ENCODE measurements around the gene GPX5.
"Not testable (repeated sequence)": the region's sequence is repeated elsewhere in the genome, so short reads cannot be mapped to it uniquely, and the experiment has no call there.

Gene GPX5

GRCh38 chr6:28515676-28516075, 10.0 kb upstream of the GPX5 start, which contains the start of gene GPX6:
TSS of gene GPX6 (minus strand) at chr6:28515793. CDS start at chr6:28515743, 50 bp downstream.
- DNase-seq (ENCODE audit: low read depth): no peak

DNA sequence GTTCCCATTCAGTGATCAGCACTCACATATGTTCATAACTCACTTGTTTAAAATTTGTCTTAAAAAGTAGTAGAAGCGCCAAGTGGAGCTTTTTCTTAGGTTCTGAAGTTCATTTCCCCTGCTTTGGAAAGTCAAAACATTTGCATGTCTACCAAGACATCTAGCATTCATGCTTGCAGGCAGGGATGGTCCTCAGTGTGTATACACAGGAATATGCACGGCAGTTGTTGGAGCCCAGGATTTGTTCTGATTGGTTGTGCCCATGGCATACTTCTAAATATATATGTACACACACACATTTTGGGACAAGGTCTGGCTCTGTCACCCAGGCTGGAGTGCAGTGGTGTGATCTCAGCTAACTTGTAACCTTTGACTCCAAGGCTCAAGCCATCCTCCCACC, 7.7 kb upstream of the GPX5 start:
- DNase-seq (ENCODE audit: low read depth): no peak

- DNase-seq (ENCODE audit: low read depth): no peak
Observed at GRCh38 chr6:28522594-28523240, 3.0 kb upstream of the GPX5 start.

DNA sequence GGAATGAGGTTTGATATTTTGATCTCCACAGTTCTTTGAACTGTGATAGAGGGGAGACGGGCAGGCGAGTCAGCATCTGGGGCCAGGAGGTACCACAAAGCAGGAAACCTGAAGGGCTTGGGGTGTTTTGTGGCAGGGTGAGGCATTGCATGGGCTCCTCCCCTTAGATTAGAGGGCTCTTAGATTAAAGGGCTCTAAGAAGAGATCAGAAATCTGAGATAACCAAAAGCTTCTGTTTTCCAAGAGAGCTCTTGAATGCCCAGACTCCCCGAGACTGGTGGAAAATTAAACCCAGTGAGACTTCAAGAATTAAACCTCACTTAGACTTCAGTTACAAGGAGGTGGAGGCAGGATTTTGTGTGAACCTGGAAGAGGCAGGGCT, 2.4 kb upstream of the GPX5 start:
- DNase-seq (ENCODE audit: low read depth): no peak

DNA sequence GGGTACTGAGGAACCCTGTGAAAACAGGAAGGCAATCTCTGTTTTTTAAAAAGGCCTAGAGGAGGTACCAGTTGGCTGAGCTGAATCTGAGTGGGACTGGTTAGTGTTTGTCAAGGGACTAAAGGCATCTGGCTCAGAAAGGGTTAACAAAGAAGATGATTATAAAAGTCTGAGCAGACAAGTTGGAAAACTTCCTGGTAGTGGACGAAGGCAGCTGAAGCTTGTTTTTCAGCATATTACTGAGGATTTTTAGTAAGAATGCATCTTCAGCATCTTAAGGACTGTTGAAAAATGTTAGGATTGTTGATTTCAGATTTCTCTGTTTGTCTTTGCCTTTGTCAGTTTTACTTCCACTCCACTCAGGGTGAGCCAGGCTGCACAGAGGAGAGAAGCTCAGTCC, 5.1 kb downstream of the GPX5 start:
- no peak for DNase-seq (ENCODE audit: low read depth)

DNA sequence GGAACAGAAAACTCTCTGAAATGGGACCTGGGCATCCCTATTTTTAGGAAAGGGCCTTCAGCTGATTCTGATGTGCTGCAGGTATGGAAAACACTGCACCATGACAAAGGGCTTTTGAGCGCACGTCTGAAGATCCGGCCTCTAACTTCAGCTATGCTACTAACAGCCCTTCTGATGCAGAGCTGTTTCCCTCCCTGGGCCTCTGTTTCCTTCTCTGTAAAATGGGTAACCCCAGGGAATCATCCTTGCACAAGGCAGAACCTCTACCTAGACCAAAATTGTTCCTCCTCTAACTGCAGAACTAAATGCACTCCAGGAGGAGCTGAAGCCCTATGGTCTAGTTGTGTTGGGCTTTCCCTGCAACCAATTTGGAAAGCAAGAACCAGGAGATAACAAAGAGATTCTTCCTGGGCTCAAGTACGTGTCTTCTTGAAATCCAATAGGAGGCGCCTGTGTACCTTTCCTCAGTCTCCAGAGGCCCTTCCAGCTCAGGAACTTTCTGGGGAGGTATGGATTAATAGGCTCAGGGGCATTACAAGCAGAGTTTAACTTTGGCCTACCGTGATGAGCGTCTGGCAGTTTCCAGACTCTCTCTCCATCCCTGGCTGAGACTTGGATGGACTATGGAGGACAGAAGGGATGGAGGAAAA, 5.9 kb downstream of the GPX5 start:
- DNase-seq (ENCODE audit: low read depth): no peak

GRCh38 chr6:28534306-28534705, 8.6 kb downstream of the GPX5 start:
- no peak for DNase-seq (ENCODE audit: low read depth)

DNA sequence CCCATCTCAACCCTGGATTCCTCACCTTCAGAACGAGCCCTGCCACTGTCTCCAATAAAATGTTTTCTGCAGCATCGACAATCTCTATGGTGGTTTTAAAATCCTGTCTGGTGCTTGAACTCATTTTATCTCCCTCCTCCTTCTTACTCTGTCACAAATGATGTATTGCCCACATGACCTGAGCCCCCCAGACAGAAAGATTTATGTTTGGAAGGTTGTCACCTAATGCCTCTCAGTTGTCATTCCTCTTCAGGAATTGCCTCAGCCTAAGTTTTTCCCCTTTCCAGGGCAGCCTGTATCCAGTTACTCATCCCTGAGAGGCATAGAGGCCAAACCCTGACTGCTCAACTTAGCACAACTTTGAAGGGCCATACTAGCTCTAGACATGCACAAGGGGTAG, 9.2 kb downstream of the GPX5 start:
- DNase-seq (ENCODE audit: low read depth): no peak

DNA sequence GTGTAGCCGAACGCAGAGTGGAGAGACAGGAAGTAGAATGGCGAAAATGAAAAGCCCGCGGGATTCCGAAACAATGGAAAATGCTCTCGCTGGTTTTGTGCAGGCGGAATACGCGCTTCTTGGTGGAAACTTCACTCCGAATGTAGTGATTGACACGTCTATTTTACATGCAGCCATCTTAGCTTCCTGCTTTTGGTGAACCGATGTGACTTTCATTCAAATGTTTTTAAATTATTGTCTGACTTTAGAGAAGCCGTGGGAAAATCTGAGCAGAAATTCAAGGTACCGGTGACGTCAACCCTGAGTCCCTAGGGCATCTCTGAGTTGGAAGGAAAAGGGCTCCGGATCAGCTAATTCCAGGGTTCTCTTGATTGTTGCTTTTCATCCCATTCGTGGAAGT, 11.4 kb downstream of the GPX5 start:
- DNase-seq (ENCODE audit: low read depth): no peak

GRCh38 chr6:28537509-28538140, 11.9 kb downstream of the GPX5 start:
- no peak for DNase-seq (ENCODE audit: low read depth)

DNA sequence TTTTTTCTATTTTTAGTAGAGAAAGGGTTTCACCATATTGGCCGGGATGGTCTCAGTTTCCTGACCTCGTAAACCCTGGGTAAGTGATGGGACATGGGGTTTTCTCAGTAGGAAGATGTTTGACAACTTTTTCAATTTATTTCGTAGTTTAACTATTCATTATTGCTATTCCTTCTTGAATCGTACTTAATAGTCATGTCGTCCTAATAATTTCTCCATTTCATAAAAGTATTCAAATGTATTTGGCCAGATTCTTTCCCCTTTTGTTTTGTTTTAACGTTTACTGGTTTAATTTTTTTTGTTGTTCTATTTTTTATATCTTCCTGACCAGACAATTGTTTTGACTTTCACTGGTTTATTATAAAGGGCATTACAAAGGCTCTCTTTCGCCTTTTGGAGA, 16.3 kb downstream of the GPX5 start:
- DNase-seq (ENCODE audit: low read depth): no peak

DNA sequence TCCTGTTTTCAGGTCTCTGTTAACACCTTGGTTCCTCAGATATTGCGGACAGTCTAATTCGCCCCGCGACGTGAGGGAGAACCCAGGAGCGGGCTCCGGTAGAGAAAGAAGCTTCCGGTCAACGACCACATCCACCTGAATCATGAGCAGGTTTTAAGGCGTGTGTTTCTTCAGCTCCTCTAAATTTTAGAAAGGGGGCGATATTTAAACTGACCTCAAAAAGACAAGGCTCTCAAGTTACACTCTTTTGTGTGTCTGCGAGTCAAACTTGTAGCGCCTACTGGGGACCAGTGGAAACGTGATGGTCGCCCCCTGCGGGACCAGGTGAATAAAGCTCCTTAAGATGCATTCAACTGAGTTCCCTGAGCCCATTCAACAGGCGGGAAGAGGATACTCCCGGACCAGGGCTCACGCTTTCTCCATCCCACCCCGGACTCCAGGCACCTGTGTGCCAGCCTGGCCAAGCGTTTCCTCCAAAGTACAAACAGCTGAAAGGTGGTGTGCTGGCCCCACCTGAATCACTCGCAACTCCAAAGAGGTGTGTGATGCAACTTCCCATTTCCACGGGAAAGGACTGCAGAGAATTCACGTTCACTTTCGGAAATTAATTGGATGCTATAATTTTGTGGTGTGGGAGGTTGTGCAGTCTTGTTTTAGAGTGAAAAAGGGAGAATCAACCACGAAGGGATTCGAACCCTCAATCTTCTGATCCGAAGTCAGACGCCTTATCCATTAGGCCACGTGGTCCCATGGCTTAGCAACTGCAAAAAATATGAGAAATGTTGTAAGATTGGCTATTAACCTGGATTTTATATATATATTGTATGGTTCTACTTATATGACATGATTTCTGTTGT, 17.0 kb downstream of the GPX5 start:
- DNase-seq (ENCODE audit: low read depth): peak; percentile 79

DNA sequence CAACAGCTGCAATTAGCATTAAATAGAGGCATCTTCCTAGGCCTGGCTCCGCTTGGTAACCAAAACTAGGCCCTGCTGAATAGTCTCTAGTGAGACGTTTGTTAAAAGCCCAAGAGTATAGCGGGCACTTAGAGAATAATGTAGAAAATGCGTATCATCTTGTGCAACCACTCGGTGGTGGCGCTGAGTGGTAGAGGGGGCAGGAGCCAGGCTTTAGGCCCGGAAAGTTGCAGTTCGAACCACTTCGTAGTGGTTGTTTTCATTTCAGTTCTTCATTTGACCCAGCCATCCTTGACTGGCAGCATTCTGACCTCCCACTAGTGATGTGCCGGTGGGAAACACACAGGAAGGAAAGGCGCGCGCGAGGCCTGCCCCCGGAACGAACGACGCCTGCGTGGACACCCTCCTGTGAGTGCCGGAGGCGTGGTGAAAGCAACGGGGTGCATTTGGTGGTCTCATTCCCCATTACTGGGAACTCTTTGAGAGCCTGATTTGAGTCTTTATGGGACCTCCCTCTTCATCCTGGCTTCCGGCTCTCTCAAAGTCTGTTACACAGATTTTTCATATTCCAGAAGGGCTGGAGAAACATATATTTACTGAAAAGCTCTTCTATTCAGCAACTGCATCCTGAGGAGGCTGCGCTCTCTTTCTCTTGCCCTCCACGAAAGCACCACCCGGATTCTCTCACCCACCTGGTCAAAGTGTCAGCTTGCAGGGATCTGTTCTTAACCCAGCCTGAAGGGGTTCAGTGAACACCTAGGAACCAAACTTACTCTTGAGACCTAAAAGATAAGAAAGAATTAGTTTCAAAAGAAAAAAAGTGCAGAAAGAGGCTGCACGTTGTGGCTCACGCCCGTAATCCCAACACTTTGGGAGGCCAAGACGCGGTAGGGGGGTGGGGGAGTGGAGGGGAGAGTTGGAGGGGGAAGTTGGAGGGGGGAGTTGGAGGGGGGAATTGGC, 18.2 kb downstream of the GPX5 start:
- DNase-seq (ENCODE audit: low read depth): no peak

DNA sequence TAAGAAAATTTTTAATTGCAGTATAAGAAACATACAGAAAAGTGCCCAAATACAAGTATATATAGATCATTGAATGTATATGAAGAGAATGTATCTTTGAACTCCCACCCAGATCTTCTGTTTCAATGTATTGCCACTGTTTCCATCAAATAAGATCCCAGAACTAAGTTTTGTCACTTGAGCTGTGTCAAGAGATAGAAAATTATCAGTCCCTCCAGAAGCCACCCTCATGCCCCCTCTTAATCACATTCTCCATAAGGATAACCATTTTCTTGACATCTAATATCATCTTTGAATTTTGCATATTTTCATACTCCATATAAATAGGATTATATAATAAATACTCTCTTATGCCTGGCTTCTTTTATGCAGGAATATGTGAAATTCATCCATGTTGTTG, 20.3 kb downstream of the GPX5 start:
- no peak for DNase-seq (ENCODE audit: low read depth)

DNA sequence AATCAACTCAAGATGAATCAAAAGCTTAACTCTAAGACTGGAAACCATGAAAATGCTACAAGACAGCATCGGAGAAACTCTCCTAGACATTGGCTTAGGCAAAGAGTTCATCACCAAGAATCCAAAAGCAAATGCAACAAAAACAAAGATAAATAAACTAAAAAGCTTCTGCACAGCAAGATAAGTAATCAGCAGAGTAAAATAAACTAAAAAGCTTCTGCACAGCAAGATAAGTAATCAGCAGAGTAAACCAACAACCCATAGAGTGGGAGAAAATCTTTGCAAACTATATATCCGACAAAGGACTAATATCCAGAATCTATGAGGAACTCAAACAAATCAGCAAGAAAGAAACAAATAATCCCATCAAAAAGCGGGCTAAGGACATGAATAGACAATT, 21.3 kb downstream of the GPX5 start:
- not testable (repeated sequence) for DNase-seq (ENCODE audit: low read depth)

- no peak for DNase-seq (ENCODE audit: low read depth)
Observed at GRCh38 chr6:28551891-28552666, 26.4 kb downstream of the GPX5 start.

DNA sequence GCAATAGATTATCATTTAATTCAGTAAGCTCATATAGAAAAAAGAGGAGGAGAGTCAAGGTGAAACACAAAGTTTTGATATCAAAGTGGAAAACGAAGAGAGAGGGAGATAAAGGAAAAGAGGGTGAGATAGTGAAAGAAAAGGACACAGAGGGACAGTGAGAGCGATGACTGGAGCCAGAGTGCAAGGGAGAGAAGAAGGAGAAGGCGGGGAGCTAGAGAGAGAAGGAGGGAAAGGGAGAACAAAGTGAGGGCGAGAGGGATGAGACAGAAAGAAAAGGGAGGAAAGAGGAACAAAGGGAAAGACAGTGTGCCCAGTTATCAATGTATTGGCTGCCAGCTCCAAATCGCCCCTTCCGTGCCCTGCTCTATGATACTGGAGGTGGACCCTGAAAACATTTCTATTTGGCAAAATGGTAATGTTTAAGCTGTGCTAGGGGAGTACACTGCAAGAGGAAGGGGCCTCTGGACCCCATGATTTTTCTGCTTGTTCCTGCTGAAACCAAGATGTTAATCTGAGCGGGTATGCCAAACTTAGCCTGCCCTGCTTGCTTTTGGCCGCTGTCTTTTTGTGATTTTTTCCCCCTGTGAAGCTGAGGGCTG, 27.8 kb downstream of the GPX5 start:
- DNase-seq (ENCODE audit: low read depth): no peak

DNA sequence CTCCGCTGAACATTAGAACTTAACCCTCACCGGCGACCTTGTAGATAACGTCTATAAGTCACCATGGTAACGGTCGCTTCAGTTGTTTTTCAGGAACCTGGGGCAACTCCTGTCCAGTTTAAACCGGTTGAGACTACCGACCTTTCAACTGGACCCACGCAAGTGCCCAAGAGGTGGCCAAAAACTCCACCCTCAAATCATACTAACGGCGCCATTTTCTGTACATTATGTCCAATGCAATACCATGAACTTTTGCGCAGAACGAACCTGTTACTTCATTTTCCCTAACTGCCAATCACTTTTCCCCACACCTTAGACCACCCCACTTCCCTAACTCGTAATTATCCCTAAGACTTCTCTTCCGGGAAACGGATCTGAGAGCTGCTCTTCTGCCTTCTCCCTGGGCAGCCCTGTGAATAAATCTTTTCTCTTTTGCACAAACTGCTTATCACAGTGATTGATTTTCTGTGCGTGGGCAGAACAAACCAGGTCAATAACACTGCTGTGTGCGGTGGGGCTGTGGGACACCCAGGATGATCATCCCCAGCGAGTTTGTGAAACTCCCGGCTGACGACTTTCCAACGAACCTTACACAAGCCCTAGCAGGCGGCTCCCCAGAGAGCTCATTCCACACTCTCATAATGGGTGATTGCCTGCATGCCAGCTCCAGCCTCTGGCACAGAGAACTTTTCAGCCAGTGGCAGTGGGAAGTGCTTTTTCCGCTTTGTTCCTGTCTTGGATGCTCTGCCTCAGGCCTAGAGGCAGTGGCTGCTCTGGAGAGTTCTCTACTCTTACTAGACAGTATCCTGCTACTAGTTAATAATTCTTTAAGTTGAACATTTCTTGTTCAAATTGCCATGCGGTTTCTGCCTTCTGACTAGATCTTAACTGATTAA, 28.6 kb downstream of the GPX5 start:
- no peak for DNase-seq (ENCODE audit: low read depth)

- DNase-seq (ENCODE audit: low read depth): no peak
Observed at GRCh38 chr6:28555136-28555535, 29.5 kb downstream of the GPX5 start.
